Choroid plexus epithelial cell (primary cell): ENCODE data around the gene KLHL13.
"Not testable (repeated sequence)": the region's sequence is repeated elsewhere in the genome, so short reads cannot be mapped to it uniquely, and the experiment has no call there.

Source experiments
- DNase-seq: peaks from one replicate; pipeline ENCODE4 v3.0.0-alpha.2; 2010; ENCODE audit warnings: low read depth
- H3K4me3 ChIP-seq: 2 replicates; pipeline ENCODE4 v1.5.1; 2011; ENCODE audit warnings: low read depth, mild to moderate bottlenecking, control low read depth, low read length, moderate library complexity
- CTCF ChIP-seq: conservative IDR thresholded peaks from 2 replicates; pipeline ENCODE4 v1.5.1; 2011; ENCODE audit warnings: low read depth, mild to moderate bottlenecking, control low read depth, inconsistent platforms, low read length, moderate library complexity

KLHL13 gene

GRCh38 chrX:118024482-118024881, 92.1 kb downstream of the KLHL13 start:
- no peak for TF ChIP-seq CTCF
- no peak overlapping the region for H3K4me3 ChIP-seq
- DNase-seq: no peak

GRCh38 chrX:118022753-118023152, 93.9 kb downstream of the KLHL13 start:
- no peak overlapping the region for H3K4me3 ChIP-seq
- DNase-seq: no peak
- no peak for TF ChIP-seq CTCF

GRCh38 chrX:118016422-118016821, 100.2 kb downstream of the KLHL13 start:
- TF ChIP-seq CTCF: no peak
- DNase-seq: no peak
- H3K4me3 ChIP-seq: no peak overlapping the region

- DNase-seq, H3K4me3 ChIP-seq: not testable (repeated sequence)
Observed at GRCh38 chrX:118002417-118002816, 114.2 kb downstream of the KLHL13 start.

GRCh38 chrX:118000518-118000917, 116.1 kb downstream of the KLHL13 start:
- DNase-seq: no peak
- no peak for TF ChIP-seq CTCF
- no peak overlapping the region for H3K4me3 ChIP-seq

GRCh38 chrX:117998171-117998570, 118.4 kb downstream of the KLHL13 start:
- TF ChIP-seq CTCF: no peak

GRCh38 chrX:117996918-117997480, 119.6 kb downstream of the KLHL13 start:
- DNase-seq: no peak
- H3K4me3 ChIP-seq: no peak overlapping the region

More at GRCh38 chrX:117998171-117998570, 118.4 kb downstream of the KLHL13 start:
- no peak overlapping the region for H3K4me3 ChIP-seq
- DNase-seq: no peak

More at GRCh38 chrX:117996918-117997480, 119.6 kb downstream of the KLHL13 start:
- no peak for TF ChIP-seq CTCF
